ENCODE measurements around the gene INPP4B.

INPP4B gene

DNA sequence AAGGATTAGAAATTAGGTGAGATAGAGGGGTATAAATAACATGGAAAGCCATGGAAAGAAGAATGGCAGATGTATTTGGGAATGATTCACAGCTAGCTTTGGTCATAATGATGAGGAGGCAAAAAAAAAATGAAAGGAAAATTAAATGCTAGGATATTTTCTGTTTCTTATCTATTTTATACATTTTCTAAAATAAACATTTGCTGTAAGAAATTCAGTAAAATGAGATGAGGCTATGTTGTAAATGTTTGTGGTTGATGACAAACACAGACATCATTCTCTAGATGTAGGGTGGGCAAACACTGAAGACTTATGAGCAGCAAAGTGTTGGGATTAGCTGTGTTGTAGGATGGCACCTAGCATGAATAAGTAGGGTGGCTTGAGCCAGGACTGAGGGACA, 802.6 kb downstream of the INPP4B start:
- DNase-seq, result no peak

DNA sequence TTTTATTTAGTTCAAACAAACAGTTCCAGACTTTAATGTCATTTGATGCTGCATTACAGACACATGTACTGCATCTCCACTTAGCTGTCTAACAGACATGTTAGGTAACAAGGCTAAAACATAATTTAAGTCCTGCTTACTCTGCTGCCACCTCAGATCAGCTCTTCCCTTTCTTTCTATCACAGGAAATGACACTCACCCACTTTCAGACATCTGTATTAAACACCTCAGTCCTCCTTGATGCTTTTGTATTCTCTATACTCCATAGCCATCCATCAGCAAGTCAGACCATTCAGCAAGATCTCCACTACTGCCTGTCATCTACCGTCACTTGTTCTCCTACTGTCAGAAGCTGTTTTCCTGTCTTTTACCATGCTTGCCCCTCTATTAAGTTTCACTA, 804.3 kb downstream of the INPP4B start:
- no peak for DNase-seq

DNA sequence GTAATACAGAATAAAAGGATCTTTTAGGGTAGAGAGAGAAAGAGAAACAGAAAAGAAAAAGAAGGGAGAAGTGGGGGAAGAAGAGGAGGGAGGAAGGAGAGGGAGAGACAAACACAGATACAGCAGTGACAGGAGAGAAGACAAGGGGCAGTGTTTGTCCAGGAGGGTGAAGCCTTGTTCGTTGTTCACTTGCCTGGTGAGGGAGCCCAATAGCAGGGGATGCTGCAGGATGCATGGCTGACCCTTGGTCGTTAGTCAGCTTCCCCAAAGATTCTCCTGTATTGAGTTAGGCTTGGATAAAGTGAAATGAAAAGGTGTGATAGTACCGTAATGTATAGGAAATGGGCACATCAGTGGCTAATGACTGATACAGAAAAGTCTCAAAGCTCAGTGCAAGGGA, 806.1 kb downstream of the INPP4B start:
- no peak for DNase-seq

DNA sequence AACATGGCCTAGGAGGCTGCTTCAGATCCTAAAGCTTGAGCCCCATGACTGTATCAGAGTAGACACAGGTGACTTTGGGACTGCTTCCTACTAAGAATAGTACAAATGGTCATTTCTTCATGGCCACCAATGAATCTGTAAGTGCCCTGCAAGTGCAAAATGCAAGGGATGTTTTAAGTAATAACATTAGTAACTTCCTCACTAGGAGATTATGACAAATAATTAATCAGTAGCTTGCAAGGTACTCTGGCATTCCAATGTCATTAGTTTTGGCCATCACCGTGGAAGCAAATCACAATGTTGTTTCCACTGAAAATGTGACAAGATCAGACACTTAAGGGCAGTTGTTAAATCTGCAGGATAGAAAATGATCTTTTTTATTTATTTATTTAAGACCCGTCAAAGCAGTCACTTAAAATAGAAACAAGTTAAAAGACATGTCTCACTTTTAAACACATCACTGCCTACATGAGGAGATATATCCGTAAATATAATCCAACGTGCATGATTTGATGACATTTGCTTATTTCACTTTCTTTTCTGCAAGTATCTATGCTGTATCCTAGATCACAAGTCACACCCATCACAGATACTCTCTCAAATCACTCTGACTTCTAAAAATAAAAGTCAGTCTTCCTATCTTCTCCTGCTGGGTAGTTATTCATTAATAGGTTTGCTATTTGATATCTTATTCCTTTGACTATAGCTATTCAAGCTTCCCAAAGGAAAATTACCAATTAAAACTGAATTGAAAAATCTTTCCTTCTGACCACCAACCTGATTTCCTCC, 809.1 kb downstream of the INPP4B start:
- no peak for DNase-seq

DNA sequence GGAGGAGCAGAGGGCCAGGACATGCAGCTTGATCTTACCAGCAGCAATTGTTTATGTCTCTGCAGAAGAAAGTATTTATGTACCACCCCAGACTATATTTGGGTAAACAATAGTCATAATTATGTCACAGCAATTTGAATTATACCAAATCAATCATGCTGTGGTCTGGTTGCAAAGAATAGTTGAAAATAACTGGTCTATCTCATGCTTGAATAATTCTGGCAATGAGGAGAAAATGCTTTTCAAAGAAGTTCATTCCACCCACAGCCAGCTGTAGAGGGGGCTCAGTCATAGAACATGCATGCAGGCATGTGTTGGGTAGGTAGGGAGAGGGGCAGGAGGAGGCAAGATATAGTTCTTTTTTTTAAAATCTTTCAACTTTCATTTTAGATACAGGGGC, 810.5 kb downstream of the INPP4B start:
- no peak for DNase-seq

DNA sequence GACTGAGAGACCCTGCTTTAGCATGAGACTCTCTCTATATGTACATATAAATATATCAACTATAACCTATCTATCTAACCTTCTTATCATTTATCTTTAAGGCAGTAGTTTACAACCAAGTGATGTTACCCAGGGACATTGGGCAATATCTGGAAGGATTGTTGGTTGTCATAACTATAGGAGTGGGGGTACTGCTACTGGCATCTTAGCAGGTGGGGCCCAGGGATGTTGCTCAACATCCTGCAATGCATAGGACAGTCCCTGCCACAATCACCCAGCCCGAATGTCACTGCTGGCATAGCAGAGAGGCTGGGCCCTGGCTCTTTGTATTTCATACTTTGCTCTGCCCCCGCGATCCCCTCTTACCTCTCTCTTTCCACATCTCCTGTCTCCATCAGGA, 812.0 kb downstream of the INPP4B start:
- DNase-seq, result no peak

DNA sequence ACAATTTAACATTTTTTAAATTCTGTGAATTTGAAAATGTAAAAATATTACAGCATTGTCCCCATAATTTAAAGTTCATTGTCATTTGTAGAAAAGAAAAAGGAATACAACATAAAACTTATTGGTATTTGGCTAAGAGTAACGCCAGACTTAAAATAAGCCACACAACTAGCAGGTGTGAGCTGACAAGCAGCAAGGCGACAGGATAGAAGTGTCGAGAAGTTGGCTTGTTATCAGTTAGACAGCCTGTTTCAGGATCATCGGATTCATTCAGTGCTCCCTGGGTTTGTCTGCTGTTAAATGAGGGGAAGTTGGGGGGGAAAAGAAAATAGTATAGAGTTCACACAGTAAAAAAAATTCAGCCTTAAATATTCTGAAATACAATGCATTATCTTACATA, 816.1 kb downstream of the INPP4B start:
- DNase-seq, result no peak

DNA sequence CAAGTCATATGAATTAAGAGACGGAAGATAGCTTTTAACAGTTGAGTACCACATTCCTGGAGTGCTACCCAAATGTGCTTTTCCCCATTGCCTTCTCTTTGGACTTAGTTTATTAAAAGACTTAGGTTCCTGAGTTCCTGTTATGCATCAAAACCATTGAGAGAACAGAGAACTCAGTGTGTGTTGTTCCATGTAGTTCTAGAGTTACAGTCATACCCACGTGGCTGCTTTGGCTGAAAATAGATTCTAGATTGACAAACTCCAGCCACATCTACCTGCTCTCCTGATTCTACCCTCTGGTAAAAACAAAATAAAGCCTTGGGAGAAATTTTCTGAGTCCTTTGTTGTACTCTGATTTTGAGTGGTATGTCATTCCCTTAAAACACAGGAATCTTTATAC, 824.3 kb downstream of the INPP4B start:
- no peak for DNase-seq

DNA sequence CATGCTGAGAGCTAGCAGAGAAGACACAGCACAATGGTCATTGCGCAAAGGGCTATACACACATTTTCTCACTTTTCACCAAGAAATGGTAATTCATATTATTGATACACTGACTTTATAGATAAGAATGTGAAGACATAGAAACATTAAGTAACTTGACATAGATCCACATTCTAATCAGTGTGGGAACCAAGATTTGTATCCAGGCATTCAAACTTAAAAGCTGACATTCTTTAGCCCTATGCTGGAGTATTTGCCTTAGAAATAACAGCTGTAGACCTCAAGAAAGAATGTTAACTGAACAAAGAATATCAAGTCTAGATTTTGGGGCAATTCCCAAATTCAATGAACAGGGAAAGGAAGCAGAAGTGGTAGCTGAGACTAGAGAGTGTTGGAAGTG, 824.9 kb downstream of the INPP4B start:
- no peak for DNase-seq

DNA sequence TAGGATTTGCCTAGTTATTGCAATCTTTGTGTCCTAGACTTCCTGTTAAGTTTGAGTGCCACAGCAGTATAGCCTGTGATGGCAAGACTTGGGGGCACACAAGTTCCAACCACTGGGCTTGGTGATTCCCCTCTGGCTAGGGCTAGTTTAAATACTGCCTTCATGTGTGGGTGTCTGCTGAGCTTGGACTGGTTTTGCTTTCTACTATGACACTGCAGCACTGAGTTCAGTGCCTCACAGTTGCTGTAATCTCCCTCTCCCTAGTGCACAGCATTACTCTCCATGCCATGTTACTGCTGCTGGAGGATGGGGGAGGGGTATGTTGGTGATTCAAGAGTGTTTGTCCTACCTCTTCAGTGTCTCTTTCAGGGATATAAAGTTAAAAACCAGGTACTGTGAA, 830.1 kb downstream of the INPP4B start:
- no peak for DNase-seq

DNA sequence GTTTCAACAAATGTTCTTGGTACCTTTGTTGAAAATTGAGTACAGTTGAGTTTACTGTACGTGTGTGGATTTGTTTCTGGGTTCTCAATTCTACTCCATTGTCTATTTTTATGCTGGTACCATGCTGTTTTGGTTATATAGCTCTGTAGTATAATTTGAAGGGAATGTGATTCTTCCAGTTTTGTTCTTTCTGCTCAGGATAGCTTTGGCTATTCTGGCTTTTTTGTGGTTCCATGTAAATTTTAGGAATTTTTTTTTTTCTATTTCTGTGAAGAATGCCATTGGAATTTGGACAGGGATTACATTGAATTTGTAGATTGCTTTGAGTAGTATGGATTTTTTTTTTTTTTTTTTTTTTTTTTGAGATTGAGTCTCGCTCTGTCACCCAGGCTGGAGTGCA, 836.4 kb downstream of the INPP4B start:
- no peak for DNase-seq

DNA sequence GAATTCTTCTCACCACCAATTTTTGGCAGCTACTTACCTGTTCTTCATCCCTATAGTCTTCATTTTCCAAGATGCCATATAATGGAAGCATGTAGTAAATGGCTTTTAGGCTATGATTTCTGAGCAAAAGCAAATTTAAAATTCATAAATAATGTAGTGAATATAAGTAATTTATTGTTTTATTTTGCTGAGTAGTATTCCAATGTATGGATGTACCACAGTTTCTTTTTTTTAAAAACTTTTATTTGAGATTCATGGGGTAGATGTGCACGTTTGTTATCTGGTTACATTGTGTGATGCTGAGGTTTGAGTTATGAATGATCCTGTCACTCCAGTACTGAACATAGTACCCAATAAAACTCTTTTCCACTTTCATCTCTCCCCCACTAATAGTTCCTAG, 840.6 kb downstream of the INPP4B start:
- no peak for DNase-seq

DNA sequence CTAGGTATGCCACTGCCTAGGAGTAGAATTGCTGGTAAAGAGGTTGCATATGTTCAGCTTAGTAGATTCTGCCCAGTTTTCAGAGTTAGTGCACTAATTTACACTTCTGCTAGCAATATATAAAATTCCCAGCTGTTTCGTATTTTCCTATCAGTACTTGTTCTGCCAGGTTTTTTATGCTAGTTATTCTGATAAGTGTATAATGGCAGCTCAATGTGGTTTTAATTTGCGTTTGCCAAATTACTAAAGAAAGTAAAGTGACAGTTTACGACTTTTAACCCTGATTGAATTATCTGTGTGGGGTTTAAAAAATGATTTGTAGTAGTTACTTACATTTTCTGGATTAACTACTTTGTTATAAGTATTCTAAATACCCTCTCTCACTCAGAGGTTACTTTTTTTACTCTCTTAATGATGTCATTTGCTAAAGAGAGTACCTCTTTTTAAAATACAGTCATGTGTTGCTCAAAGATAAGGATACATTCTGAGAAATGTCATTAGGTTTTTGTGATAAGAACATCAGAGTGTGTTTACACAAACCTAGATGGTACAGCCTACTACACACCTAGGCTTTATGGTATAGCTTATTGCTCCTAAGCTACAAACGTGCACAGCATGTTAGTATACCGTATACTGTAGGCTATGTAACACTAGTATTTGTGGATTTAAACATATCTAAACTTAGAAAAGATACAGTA, 846.5 kb downstream of the INPP4B start:
- DNase-seq, result no peak

DNA sequence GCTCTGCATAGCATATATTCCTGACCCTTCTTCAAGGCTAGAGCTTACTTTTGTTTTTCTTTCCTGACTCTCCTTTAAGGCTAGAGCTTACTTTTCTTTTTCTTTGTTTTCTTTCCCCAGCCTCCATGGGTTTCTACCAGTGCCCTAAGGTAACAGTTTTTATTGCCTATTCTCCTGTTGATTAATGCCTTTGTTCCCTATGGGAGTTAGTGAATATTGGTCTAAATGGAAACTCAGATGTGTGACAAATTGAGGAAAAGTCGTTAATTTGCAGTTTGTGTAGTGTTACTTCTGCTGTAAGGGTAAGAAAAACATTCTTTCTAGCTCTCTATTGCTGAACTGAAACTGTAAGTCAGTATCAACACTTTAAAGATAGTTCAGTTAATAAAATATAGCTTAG, 851.0 kb downstream of the INPP4B start:
- no peak for DNase-seq

DNA sequence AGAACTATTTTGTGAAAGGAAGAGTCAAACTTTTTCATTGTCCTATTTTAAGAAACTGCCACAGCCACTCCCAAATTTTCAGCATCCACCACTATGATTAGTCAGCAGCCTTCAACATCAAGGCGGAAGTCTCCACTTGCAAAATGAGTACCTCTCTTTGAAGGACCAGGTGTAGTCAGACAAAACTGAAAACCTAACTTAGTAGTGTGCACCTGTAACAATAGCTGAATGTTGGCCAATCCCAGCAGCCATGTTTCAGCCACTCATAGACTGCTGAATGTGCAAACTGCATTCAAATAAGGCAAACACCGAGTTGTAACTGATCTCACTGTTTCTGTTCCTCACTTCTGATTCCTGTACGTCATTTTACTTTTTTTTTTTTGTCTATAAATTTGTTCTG, 868.7 kb downstream of the INPP4B start:
- no peak for DNase-seq
